Adrenal gland (tissue), 5 donors: Measurements from ENCODE around the gene GATA1.

Experiments
- POLR2A ChIP-seq, 2 donors: fragments of 450-650 bp; IDR thresholded peaks; one replicate each; pipeline ENCODE4 v1.6.1; 2017; ENCODE audit warnings: antibody characterized with exemption in 2 of 2, mild to moderate bottlenecking in 2 of 2, moderate library complexity in 1 of 2
- TF ChIP-seq, protein P1 (sequence below), 6 experiments: fragments of 450-650 bp in 4 of 6; fragments of 200-600 bp in 2 of 6; sonication (generic) in 1 of 6; IDR thresholded peaks; 1 replicate in 5 of 6; 2 replicates in 1 of 6; pipeline versions ENCODE4 v1.5.1 to v1.8.0; 2016 to 2021; ENCODE audit warnings: antibody characterized with exemption in 6 of 6, mild to moderate bottlenecking in 2 of 6, moderate library complexity in 1 of 6
- donor health status: DM: no; HTN: no; CAD: no.

DNA sequence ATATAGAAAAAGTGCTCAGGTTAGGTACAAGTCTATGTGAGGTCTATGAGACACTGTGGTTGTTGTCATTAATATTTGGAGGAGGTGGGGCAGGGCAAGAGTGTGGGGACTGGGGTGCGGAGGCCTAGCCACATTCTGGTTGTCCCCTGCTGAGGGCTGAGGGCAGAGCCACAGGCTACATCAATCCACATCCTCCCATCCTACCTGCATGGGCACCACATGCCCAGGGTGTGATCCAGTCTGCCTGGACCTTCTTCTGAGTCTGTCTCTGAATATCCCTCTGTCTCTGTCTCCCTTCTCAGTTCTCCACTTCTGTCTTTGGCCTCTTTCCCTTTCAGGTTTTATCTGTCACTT, 1.2 kb upstream of the GATA1 start:
- TF ChIP-seq POLR2A (IDR thresholded peaks at IDR 0.05): no peak
- TF ChIP-seq, protein P1, sequence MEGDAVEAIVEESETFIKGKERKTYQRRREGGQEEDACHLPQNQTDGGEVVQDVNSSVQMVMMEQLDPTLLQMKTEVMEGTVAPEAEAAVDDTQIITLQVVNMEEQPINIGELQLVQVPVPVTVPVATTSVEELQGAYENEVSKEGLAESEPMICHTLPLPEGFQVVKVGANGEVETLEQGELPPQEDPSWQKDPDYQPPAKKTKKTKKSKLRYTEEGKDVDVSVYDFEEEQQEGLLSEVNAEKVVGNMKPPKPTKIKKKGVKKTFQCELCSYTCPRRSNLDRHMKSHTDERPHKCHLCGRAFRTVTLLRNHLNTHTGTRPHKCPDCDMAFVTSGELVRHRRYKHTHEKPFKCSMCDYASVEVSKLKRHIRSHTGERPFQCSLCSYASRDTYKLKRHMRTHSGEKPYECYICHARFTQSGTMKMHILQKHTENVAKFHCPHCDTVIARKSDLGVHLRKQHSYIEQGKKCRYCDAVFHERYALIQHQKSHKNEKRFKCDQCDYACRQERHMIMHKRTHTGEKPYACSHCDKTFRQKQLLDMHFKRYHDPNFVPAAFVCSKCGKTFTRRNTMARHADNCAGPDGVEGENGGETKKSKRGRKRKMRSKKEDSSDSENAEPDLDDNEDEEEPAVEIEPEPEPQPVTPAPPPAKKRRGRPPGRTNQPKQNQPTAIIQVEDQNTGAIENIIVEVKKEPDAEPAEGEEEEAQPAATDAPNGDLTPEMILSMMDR (IDR thresholded peaks at IDR 0.05): no peak
